SK-N-MC (cell line): Measurements from ENCODE around the gene RIC8B.

Source experiments
- EZH2 ChIP-seq: fragments of 200-600 bp; sonication (generic); IDR thresholded peaks from one replicate; pipeline ENCODE4 v1.6.1; 2017; ENCODE audit warnings: antibody characterized with exemption
- POLR2AphosphoS5 ChIP-seq: IDR thresholded peaks from 2 replicates; pipeline ENCODE4 v1.6.1; 2012; ENCODE audit warnings: mild to moderate bottlenecking, low read depth, low read length, borderline replicate concordance

GRCh38 chr12:106739815-106740530 is 34.5 kb upstream of the RIC8B start:
- no peak for TF ChIP-seq POLR2AphosphoS5
- TF ChIP-seq EZH2 = no peak
